PC-3 (cell line): ENCODE results near the gene GH1. TPM values are rescaled to one million over a fixed set of nuclear protein-coding genes. Genes with fewer than 3 reads are reported as not detected.

ENCODE experiments used
- ATAC-seq: fragments of 200-7000 bp; cut with Tn5 transposase; 2 replicates; pipeline ENCODE4 v1.9.1; 2020; ENCODE audit warnings: mild to moderate bottlenecking, moderate library complexity
- BruUV-seq: library from RNA; stranded (reverse); fragments of 400-500 nt; replicated peaks from 2 replicates; lab custom pipeline; 2021; lab: Mats Ljungman, UMichigan
- CTCF ChIA-PET: fragments of 300-600 bp; sonication (Branson Sonifier 250); formaldehyde crosslinking; loops from one replicate; lab custom pipeline; 2022; ENCODE audit warnings: antibody characterized with exemption; lab: Charles Lee
- POLR2A ChIA-PET: fragments of 300-600 bp; sonication (Branson Sonifier 250); formaldehyde crosslinking; loops from one replicate; lab custom pipeline; 2022; ENCODE audit warnings: antibody characterized with exemption; ENCODE audit not compliant: unreplicated experiment; lab: Charles Lee
- DNase-seq: peaks from one replicate; pipeline ENCODE4 v3.0.0-alpha.2; 2015
- H2AFZ ChIP-seq: fragments of 300-600 bp; sonication (generic); 2 replicates; pipeline ENCODE4 v1.6.0; 2016; ENCODE audit warnings: antibody characterized with exemption, low read length
- H3F3A ChIP-seq: fragments of 300-600 bp; sonication (generic); one replicate; pipeline ENCODE4 v1.6.0; 2017; ENCODE audit warnings: antibody characterized with exemption, low read length, control low read depth, mild to moderate bottlenecking; ENCODE audit not compliant: unreplicated experiment
- H3K27ac ChIP-seq: fragments of 300-600 bp; sonication (generic); 2 replicates; pipeline ENCODE4 v1.5.1; 2016; ENCODE audit warnings: mild to moderate bottlenecking, low read length
- H3K27me3 ChIP-seq: fragments of 300-600 bp; sonication (generic); 2 replicates; pipeline ENCODE4 v1.6.1; 2016; ENCODE audit warnings: low read length, mixed read lengths
- H3K36me3 ChIP-seq: fragments of 300-600 bp; sonication (generic); 2 replicates; pipeline ENCODE4 v1.6.1; 2016; ENCODE audit warnings: low read depth, mixed run types, low read length, mixed read lengths
- H3K4me1 ChIP-seq: fragments of 300-600 bp; sonication (generic); 2 replicates; pipeline ENCODE4 v1.5.1; 2016; ENCODE audit warnings: low read length; ENCODE audit not compliant: insufficient read depth
- H3K4me2 ChIP-seq: fragments of 300-600 bp; sonication (generic); 2 replicates; pipeline ENCODE4 v1.6.0; 2016; ENCODE audit warnings: low read length
- H3K4me3 ChIP-seq: fragments of 300-600 bp; sonication (generic); 2 replicates; pipeline ENCODE4 v1.5.1; 2016; ENCODE audit warnings: mild to moderate bottlenecking, low read length, mixed read lengths
- H3K79me2 ChIP-seq: fragments of 300-600 bp; sonication (generic); 2 replicates; pipeline ENCODE4 v1.6.1; 2017; ENCODE audit warnings: low read length, mixed read lengths
- H3K9ac ChIP-seq: fragments of 300-600 bp; sonication (generic); 2 replicates; pipeline ENCODE4 v1.6.0; 2016; ENCODE audit warnings: mild to moderate bottlenecking, low read length
- H3K9me2 ChIP-seq: fragments of 300-600 bp; sonication (generic); replicated peaks from 2 replicates; pipeline ENCODE4 v1.6.1; 2016; ENCODE audit warnings: mixed run types, low read length, mixed read lengths
- H3K9me3 ChIP-seq: fragments of 300-600 bp; sonication (generic); 2 replicates; pipeline ENCODE4 v1.6.1; 2016; ENCODE audit warnings: low read length, mixed read lengths
- H4K20me1 ChIP-seq: fragments of 300-600 bp; sonication (generic); 2 replicates; pipeline ENCODE4 v1.6.1; 2016; ENCODE audit warnings: low read length, mixed read lengths
- EZH2 ChIP-seq: fragments of 300-600 bp; sonication (generic); IDR thresholded peaks from one replicate; pipeline ENCODE4 v1.6.1; 2017; ENCODE audit warnings: antibody characterized with exemption, mild to moderate bottlenecking, low read length; ENCODE audit not compliant: unreplicated experiment
- EZH2phosphoT487 ChIP-seq: fragments of 300-600 bp; sonication (generic); IDR thresholded peaks from 2 replicates; pipeline ENCODE4 v1.6.1; 2018; ENCODE audit warnings: mild to moderate bottlenecking, antibody characterized with exemption, low read length, borderline replicate concordance
- intact Hi-C: fragments of 100-400 bp; cut with micrococcal nuclease; formaldehyde crosslinking; loops from 2 replicates; pipeline ENCODE4 v1.9.0; 2023
- total RNA-seq: library from RNA; depleted of rRNA; stranded (reverse); fragments of >200 nt; gene quantifications from 2 replicates; pipeline ENCODE4 v1.2.3, GENCODE V29; 2014
- TF ChIP-seq, protein P1 (sequence below): fragments of 300-600 bp; sonication (generic); conservative IDR thresholded peaks from 2 replicates; pipeline ENCODE4 v1.5.1; 2017; ENCODE audit warnings: antibody characterized with exemption, low read depth, mild to moderate bottlenecking, low read length

Gene GH1
- total RNA-seq, 1 experiment from 2014 or later, result not detected

DNA sequence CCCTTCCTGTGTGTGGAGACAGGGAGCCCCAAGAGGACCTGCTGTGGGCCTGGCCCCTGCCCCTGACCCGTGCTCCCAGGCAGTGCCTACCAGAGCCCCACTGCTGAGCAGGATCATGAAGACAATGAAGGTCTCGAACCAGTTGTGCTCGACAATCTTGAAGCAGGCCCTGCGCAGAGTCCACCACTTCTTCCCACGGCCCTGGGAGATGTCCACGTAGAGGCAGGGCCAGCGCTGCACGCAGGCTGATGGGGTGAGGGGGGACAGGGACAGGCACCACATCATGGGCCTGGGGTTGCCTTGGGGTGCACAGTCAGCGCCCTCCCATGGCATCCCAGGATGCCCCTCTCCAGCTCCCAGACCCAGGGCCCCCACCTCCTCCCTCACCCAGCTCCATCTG, 29.9 kb upstream of the GH1 start:
- no peak overlapping the region for H3K27ac ChIP-seq
- H3K36me3 ChIP-seq, result no peaks in the 10 kb centered on the region
- H2AFZ ChIP-seq, result no peak overlapping the region
- BruUV-seq, result no TSS peak
- H3K79me2 ChIP-seq, result no peaks in the 10 kb centered on the region
- no peaks in the 10 kb centered on the region for H4K20me1 ChIP-seq
- H3K4me1 ChIP-seq, result no peaks in the 10 kb centered on the region
- intact Hi-C loops, result no loop called here
- no peaks in the 10 kb centered on the region for H3K9me2 ChIP-seq
- H3K4me3 ChIP-seq, result no peak overlapping the region
- TF ChIP-seq, protein P1, sequence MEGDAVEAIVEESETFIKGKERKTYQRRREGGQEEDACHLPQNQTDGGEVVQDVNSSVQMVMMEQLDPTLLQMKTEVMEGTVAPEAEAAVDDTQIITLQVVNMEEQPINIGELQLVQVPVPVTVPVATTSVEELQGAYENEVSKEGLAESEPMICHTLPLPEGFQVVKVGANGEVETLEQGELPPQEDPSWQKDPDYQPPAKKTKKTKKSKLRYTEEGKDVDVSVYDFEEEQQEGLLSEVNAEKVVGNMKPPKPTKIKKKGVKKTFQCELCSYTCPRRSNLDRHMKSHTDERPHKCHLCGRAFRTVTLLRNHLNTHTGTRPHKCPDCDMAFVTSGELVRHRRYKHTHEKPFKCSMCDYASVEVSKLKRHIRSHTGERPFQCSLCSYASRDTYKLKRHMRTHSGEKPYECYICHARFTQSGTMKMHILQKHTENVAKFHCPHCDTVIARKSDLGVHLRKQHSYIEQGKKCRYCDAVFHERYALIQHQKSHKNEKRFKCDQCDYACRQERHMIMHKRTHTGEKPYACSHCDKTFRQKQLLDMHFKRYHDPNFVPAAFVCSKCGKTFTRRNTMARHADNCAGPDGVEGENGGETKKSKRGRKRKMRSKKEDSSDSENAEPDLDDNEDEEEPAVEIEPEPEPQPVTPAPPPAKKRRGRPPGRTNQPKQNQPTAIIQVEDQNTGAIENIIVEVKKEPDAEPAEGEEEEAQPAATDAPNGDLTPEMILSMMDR, result no peak
- no peak for TF ChIP-seq EZH2phosphoT487
- TF ChIP-seq EZH2, result no peak
- CTCF ChIA-PET, result no interaction called here
- no peaks in the 10 kb centered on the region for H3K9me3 ChIP-seq
- DNase-seq (no peak), ATAC-seq (no peak)
- H3K27me3 ChIP-seq, result no peaks in the 10 kb centered on the region
- POLR2A ChIA-PET, result no interaction called here
- H3F3A ChIP-seq, result no peaks in the 10 kb centered on the region
- no peak overlapping the region for H3K4me2 ChIP-seq
- H3K9ac ChIP-seq, result no peak overlapping the region

DNA sequence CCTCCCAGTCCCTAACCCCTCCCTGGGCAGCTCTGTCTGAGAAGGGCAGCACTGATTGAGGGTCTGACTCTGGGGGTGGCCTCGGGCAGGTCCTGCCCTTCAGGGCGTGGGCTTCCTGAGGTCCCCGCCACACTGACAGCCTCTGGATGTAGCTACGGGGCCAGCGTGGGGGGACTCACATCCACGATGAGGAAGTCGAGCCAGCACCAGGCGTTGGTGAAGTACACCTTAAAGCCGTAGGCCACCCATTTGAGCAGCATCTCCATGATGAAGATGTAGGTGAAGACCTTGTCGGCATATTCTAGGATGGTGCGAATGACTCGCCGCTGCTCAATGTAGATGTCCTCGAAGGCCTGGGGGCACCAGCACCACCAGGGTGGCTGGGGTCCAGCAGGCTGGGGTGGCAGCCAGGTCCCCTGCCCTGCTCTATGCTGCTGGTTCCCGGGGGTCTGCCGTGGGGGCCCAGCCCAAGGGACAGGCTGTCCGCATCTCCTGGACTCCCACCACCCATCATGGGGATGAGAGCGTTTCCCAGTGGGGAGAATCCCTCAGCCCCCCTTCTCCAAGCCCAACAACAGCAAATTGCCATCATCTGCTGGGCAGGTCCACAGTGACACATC, 29.2 kb upstream of the GH1 start:
- Histone ChIP-seq H3K9ac (no peak overlapping the region), H3K4me3 (no peak overlapping the region), H3K36me3 (no peaks in the 10 kb centered on the region), H3K9me2 (no peaks in the 10 kb centered on the region), H3K9me3 (no peaks in the 10 kb centered on the region), H3K27ac (no peak overlapping the region), H3K79me2 (no peaks in the 10 kb centered on the region), H2AFZ (no peak overlapping the region), H3K4me1 (no peaks in the 10 kb centered on the region), H3K4me2 (no peak overlapping the region), H3F3A (no peaks in the 10 kb centered on the region), H3K27me3 (no peaks in the 10 kb centered on the region), H4K20me1 (no peaks in the 10 kb centered on the region)
- ATAC-seq, result no peak
- TF ChIP-seq, protein P1, result no peak
- TF ChIP-seq EZH2, result no peak
- TF ChIP-seq EZH2phosphoT487, result no peak
- ChIA-PET POLR2A (no interaction called here), CTCF (no interaction called here)
- no peak for DNase-seq
- BruUV-seq, result no TSS peak
- intact Hi-C loops, result no loop called here
